HepG2 (cell line): Measurements from ENCODE around the gene ADPGK. TPM values are rescaled to one million over a fixed set of nuclear protein-coding genes. Genes with fewer than 3 reads are reported as not detected.

Experiments used
- DNMT3B ChIP-seq: conservative IDR thresholded peaks from 2 replicates; pipeline ENCODE4 v1.6.1; 2016; ENCODE audit warnings: missing biosample characterization, control low read depth
- FOXM1 ChIP-seq: sonication (generic); formaldehyde crosslinking; IDR thresholded peaks from 2 replicates; pipeline ENCODE4 v1.5.0; 2020; ENCODE audit warnings: missing genetic modification reagents
- HOXA7 ChIP-seq: sonication (generic); formaldehyde crosslinking; IDR thresholded peaks from 2 replicates; pipeline ENCODE4 v1.8.1; 2022; ENCODE audit warnings: mild to moderate bottlenecking, missing genetic modification reagents, moderate library complexity
- KLF16 ChIP-seq, 2 experiments: sonication (generic) in 1 of 2; formaldehyde crosslinking in 1 of 2; IDR thresholded peaks; 2 replicates each; pipeline versions ENCODE4 v1.6.1 to v1.8.0; 2016 to 2023; ENCODE audit warnings: missing genetic modification reagents in 2 of 2, missing compliant biosample characterization in 1 of 2
- MTERF4 ChIP-seq: sonication (generic); formaldehyde crosslinking; IDR thresholded peaks from 2 replicates; pipeline ENCODE4 v1.8.0; 2023; ENCODE audit warnings: mild to moderate bottlenecking, missing genetic modification reagents
- MXD4 ChIP-seq: IDR thresholded peaks from 2 replicates; pipeline ENCODE4 v1.6.1; 2016; ENCODE audit warnings: mild to moderate bottlenecking, missing biosample characterization, missing genetic modification reagents
- NFRKB ChIP-seq: fragments of 450-650 bp; IDR thresholded peaks from 2 replicates; pipeline ENCODE4 v1.6.1; 2017
- SIN3B ChIP-seq: fragments of 150-350 bp; IDR thresholded peaks from 2 replicates; pipeline ENCODE4 v1.6.1; 2014; ENCODE audit warnings: low read length
- SNAI1 ChIP-seq: sonication (generic); formaldehyde crosslinking; IDR thresholded peaks from 2 replicates; pipeline ENCODE4 v1.5.0; 2020; ENCODE audit warnings: mild to moderate bottlenecking, missing genetic modification reagents, borderline replicate concordance
- TBL1XR1 ChIP-seq: fragments of 150-350 bp; IDR thresholded peaks from 2 replicates; pipeline ENCODE4 v1.6.1; 2014; ENCODE audit warnings: borderline replicate concordance, low read length; ENCODE audit not compliant: partially characterized antibody
- ZNF225 ChIP-seq: sonication (generic); formaldehyde crosslinking; IDR thresholded peaks from 2 replicates; pipeline ENCODE4 v1.4.0; 2020; ENCODE audit warnings: mild to moderate bottlenecking, missing genetic modification reagents
- ZNF350 ChIP-seq: sonication (generic); formaldehyde crosslinking; IDR thresholded peaks from 2 replicates; pipeline ENCODE4 v1.4.0; 2020; ENCODE audit warnings: mild to moderate bottlenecking, low read depth, missing genetic modification reagents, borderline replicate concordance
- ZNF513 ChIP-seq: sonication (generic); formaldehyde crosslinking; conservative IDR thresholded peaks from 2 replicates; pipeline ENCODE4 v1.5.0; 2020; ENCODE audit warnings: missing genetic modification reagents
- ZNF574 ChIP-seq: sonication (generic); formaldehyde crosslinking; IDR thresholded peaks from 2 replicates; pipeline ENCODE4 v1.4.0; 2020; ENCODE audit warnings: missing genetic modification reagents
- ZNF772 ChIP-seq: sonication (generic); formaldehyde crosslinking; IDR thresholded peaks from 2 replicates; pipeline ENCODE4 v1.5.0; 2020; ENCODE audit warnings: mild to moderate bottlenecking, missing genetic modification reagents
- ZNF891 ChIP-seq: sonication (generic); formaldehyde crosslinking; IDR thresholded peaks from 2 replicates; pipeline ENCODE4 v1.5.0; 2020; ENCODE audit warnings: mild to moderate bottlenecking, missing genetic modification reagents
- polyA plus RNA-seq, 8 experiments: library from polyadenylated mRNA; depleted of rRNA in 3 of 8; stranded (reverse) in 7 of 8; unstranded in 1 of 8; fragments of >200 nt; fragmentation: Illumina TruSeq in 4 of 8; extraction: Trizol in 4 of 8; gene quantifications; 2 replicates each; pipeline versions ENCODE4 v1.2.1 to v1.2.3, GENCODE V29; 2011 to 2016; ENCODE audit warnings: low read depth in 4 of 8, missing spikeins in 1 of 8, mixed read lengths in 1 of 8; ENCODE audit not compliant: insufficient read depth in 1 of 8
- total RNA-seq, 5 experiments: library from RNA; depleted of rRNA; stranded (reverse); fragments of >200 nt; fragmentation: Illumina TruSeq; extraction: Trizol; gene quantifications; 2 replicates each; pipeline ENCODE4 v1.2.3, GENCODE V29; 2016; ENCODE audit warnings: low read depth in 1 of 5
- TF ChIP-seq, protein P1 (sequence below): sonication (generic); formaldehyde crosslinking; IDR thresholded peaks from 2 replicates; pipeline ENCODE4 v1.4.0; 2020; ENCODE audit warnings: mild to moderate bottlenecking, missing genetic modification reagents
- TF ChIP-seq, protein P2 (sequence below): sonication (generic); formaldehyde crosslinking; IDR thresholded peaks from 2 replicates; pipeline ENCODE4 v1.4.0; 2020; ENCODE audit warnings: missing genetic modification reagents

The ADPGK gene
- total and polyA plus RNA-seq, 2 of the 13 experiments (the other 11 are each of a cell fraction or from before 2014, with no cell fraction given), result 61.6 to 67.5 TPM

GRCh38 chr15:72783640-72784455 lies at the start of gene ADPGK (continued):
- TF ChIP-seq NFRKB (no peak), SIN3B (peak; percentile 94), ZNF513 (CRISPR knock-in tag) (no peak), MXD4 (CRISPR knock-in tag) (peak; percentile 97), MTERF4 (no peak; the same call in none of the 2 replicates), HOXA7 (no peak), KLF16 (CRISPR knock-in tag; IDR thresholded peaks at IDR 0.05) (peak; percentile 40 to 82; a peak in 3 of 4 replicates), TBL1XR1 (peak; percentile 63), ZNF772 (peak; percentile 60; the same call in 1 of the 2 replicates), SNAI1 (CRISPR knock-in tag) (peak; percentile 77; the same call in 1 of the 2 replicates), FOXM1 (CRISPR knock-in tag) (no peak), DNMT3B (CRISPR knock-in tag) (no peak), ZNF225 (CRISPR knock-in tag) (no peak), ZNF891 (peak; percentile 32; the same call in 1 of the 2 replicates), ZNF574 (peak; percentile 92), ZNF350 (CRISPR knock-in tag) (peak; percentile 19; the same call in 1 of the 2 replicates)
- TF ChIP-seq, protein P1, sequence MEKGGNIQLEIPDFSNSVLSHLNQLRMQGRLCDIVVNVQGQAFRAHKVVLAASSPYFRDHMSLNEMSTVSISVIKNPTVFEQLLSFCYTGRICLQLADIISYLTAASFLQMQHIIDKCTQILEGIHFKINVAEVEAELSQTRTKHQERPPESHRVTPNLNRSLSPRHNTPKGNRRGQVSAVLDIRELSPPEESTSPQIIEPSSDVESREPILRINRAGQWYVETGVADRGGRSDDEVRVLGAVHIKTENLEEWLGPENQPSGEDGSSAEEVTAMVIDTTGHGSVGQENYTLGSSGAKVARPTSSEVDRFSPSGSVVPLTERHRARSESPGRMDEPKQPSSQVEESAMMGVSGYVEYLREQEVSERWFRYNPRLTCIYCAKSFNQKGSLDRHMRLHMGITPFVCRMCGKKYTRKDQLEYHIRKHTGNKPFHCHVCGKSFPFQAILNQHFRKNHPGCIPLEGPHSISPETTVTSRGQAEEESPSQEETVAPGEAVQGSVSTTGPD (CRISPR knock-in tag), result no peak
- TF ChIP-seq, protein P2, sequence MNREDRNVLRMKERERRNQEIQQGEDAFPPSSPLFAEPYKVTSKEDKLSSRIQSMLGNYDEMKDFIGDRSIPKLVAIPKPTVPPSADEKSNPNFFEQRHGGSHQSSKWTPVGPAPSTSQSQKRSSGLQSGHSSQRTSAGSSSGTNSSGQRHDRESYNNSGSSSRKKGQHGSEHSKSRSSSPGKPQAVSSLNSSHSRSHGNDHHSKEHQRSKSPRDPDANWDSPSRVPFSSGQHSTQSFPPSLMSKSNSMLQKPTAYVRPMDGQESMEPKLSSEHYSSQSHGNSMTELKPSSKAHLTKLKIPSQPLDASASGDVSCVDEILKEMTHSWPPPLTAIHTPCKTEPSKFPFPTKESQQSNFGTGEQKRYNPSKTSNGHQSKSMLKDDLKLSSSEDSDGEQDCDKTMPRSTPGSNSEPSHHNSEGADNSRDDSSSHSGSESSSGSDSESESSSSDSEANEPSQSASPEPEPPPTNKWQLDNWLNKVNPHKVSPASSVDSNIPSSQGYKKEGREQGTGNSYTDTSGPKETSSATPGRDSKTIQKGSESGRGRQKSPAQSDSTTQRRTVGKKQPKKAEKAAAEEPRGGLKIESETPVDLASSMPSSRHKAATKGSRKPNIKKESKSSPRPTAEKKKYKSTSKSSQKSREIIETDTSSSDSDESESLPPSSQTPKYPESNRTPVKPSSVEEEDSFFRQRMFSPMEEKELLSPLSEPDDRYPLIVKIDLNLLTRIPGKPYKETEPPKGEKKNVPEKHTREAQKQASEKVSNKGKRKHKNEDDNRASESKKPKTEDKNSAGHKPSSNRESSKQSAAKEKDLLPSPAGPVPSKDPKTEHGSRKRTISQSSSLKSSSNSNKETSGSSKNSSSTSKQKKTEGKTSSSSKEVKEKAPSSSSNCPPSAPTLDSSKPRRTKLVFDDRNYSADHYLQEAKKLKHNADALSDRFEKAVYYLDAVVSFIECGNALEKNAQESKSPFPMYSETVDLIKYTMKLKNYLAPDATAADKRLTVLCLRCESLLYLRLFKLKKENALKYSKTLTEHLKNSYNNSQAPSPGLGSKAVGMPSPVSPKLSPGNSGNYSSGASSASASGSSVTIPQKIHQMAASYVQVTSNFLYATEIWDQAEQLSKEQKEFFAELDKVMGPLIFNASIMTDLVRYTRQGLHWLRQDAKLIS (CRISPR knock-in tag), result no peak
